HG02973 (cell line): ENCODE measurements around the gene SLC35F1.
"Not testable (repeated sequence)": the region's sequence is repeated elsewhere in the genome, so short reads cannot be mapped to it uniquely, and the experiment has no call there.

Experiments used
- ATAC-seq: cut with Tn5 transposase; IDR thresholded peaks from one replicate; pipeline ENCODE4 v1.9.1; 2021; ENCODE audit warnings: moderate library complexity; ENCODE audit not compliant: unreplicated experiment

The SLC35F1 gene

DNA sequence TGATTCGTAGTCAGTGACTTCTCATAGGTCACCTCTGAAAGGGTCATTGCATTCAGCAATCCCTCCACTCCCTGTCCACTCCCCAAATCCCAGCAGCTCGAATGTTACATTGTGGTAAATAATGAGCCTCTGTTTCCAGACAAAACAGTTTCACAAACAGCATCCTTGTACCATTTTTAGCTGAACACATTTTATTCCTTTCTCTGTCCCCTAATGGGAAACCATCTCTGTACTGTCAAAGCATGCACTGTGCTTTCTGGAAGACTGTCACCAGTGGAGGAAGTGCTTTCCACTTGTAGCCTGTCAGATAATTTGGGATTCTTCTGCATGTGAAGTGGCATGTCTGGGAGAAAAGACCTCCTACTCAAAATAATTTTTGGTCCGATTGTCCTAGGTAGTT, 82.0 kb downstream of the SLC35F1 start:
- no peak for ATAC-seq

DNA sequence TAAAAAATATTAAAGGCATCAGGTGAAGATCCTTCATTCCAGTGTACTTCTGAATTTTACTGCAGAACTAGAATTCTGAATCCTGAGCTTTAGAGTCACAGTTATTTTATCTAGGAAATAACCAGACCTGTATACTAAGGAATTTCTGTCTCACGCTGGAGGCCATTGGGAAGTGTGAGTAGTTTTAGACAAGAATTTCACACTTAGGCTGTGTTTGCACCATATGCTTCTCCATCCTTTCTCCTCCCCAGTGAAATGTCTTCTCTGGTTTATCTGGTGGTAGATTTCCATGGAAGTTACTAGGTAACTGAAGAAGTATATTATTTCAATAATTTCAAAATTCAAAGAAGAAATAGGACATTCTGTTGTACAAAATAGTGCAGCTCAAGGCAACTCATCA, 83.1 kb downstream of the SLC35F1 start:
- ATAC-seq = no peak

DNA sequence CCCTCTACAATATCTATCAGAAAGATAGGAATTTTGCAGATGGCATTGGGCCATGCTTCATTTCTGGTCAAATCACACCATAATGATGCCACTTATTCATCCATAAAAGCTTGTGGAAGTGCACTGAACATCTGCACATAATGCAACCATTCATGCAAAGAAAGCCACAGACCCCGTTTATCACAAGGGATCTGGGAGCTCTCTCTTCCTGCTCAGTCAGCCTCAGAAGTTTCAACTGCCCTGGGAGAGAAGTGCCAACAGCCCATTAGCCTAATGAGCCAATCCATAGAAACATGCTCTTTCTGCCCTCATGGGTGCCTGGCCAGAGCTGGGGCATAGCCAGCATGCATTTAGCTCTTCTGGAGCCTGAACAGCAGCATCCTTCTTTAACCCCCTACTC, 85.8 kb downstream of the SLC35F1 start:
- no peak for ATAC-seq

DNA sequence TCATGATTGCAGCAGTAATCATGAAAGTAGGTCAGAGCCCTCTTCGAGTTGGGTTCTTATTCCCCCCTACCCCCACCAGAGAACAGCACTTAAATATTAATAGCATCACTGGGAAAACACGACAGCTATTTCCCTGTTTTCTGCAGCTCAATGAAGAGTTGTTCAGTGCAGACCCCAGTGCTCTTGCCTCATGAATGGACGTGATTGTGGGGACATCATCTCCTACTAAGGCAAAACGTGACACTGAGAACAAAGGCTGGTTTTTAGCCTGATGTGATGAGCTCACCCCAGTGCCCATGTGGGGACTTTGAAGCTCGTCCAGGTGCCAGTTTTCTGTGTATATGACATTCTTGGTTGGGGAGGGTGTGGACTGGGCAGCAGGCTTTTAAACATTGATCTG, 105.9 kb downstream of the SLC35F1 start:
- no peak for ATAC-seq

DNA sequence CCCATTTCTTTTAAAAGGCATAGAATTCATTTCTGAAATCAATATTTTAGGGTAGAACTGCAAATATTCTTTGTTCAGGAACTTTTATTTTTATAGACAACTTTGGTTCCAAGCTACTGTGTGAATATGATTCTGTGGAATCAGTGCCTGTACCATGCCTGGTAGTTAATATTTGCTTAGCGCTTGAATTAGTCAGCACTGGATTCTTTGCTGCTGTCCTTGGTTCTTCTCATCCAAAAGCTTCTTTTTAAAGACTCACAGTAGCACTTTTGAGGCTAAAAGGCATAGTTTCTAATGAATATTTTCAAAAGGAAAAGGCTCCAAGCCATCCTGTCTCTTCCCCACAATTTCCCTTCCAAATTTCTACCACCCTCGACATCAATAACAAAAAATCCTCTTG, 109.5 kb downstream of the SLC35F1 start:
- no peak for ATAC-seq

DNA sequence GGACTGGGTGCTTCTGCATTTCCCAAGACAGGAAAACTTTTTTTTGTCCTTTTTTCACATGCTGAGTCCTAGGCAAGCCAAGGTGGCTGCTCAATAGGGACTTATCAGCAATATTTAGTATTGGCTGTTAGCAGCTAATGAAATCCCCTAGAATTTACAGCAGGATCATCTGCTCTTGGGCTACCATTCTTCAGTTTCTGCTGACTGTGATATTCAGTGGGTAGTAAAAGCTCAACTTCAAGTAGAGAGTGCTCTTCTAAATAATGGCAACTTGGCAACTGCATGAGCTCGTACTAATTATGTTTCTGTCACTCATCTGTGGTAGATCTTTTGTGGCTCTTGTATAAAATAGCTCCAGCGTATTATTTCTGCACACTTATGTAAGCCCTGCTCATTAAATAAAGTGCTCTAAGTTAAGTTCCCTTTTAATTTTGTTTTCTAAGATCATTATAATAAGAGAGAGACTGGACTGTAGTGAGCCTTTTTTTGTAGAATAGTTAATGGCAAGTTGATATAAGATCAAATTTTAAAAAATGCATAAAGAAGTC, 110.3 kb downstream of the SLC35F1 start:
- ATAC-seq = no peak

DNA sequence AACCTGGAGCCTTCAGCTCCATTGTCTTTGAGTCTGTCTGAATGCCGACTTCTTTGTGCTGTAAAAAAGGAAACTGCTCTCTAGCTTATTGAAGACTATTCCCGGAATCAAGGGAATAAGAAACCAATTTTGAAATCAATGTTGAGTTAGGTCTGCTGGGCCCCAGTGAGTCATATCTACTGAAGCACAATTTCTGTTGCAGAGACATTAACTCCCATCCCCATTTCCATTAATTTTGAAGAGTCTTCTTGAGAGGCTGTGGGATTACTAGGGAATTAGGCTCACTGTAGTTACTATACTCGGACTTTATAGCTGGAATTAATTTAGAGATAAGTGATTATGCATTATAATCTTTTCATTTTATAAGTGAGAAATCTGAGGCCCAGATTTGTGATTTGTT, 116.7 kb downstream of the SLC35F1 start:
- ATAC-seq = no peak

DNA sequence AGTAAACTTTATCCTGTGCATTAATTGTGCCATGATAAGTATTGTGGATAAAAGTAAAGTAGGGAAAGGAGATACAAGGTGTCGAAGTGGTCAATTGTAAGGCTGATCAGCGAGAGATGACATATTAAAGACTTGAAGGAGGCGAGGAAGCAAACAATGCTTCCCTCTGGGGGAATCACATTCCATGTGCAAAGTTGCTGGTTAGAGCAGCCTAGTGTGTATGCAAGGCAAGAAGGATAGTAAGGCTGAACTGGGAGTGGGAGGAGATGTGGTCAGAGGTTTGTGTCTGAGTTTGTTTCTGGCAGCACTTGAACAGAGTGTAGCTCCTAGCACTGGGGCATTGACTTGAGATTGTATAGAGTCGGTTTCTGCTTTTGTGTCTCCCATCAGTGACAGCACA, 122.9 kb downstream of the SLC35F1 start:
- ATAC-seq = no peak

DNA sequence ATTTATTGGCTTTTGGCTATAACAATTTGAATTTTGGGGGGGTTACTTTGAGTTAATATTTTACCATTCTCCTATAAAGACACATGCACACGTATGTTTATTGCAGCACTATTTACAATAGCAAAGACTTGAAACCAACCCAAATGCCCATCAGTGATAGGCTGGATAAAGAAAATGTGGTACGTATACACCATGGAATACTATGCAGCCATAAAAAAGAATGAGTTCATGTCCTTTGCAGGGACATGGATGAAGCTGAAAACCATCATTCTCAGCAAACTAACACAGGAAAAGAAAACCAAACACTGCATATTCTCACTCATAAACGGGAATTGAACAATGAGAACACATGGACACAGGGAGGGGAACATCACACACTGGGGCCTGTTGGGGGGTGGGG, 130.4 kb downstream of the SLC35F1 start:
- not testable (repeated sequence) for ATAC-seq

DNA sequence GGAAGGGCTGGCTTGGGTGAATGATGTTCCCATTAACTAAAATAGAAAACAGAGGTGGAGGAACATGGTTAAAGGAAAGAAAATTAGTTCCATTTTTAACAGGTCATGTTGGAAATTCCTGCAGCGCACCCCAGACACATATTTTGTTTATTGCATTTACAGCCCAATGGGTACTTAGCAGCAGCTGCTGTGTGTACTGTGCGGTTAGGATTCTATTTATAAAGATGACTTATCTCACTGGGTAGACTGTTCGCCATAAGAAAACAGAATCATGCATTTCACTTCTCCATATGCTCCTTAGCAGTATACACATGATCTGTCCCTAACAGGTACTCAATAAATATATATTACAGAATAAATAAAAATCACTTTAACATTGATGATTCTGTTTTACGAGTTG, 135.8 kb downstream of the SLC35F1 start:
- no peak for ATAC-seq

DNA sequence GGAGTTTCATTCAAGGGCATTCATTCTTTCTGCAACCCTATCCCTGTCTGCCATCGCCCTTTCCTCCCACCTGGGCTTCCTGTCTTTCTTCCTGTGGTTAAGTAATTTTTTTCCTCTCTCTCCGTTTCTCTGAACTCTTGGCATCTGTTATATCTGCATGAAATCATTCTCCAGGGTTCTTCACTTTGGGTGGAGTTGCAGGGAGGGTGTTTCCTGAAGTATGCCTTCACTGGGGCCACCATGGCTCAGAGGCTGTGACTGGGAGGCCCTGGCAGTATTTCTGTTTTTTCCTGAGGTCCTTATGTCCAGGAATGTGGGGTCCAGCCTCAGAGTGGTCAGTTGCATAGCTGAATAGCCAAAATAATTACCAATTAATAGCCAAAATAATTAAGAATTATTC, 137.2 kb downstream of the SLC35F1 start:
- ATAC-seq = no peak

DNA sequence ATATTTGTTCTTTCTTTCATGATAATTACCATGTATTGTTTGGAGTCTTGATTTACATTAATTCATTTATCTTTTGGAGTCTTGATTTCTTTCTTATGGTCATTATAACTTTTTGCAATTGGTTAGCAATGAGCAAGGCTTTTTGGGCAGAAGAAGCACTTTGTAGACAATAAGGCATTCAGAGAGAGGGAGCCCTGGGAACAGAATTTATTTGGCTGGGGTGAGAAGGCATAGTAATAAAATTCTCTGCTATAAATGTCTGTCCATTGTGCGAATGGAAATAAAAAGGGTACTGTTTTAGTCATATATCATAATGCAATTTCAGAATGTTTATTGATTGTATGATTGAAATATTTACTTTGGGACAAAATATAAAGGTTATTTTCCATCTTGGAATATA, 147.0 kb downstream of the SLC35F1 start:
- no peak for ATAC-seq

DNA sequence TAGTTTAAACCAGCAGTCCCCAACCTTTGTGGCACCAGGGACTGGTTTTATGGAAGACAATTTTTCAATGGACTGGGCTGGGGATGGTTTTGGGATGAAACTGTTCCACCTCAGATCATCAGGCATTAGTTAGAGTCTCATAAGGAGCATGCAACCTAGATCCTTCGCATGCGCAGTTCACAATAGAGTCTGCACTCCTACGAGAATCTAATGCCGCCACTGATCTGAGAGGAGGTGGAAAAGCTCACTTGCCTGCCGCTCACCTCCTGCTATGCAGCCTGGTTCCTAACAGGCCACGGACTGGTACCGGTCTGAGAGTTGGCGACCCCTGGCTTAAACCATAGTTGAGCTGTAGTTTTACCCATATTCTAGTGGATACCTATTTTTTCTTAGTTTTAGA, 154.6 kb downstream of the SLC35F1 start:
- no peak for ATAC-seq

DNA sequence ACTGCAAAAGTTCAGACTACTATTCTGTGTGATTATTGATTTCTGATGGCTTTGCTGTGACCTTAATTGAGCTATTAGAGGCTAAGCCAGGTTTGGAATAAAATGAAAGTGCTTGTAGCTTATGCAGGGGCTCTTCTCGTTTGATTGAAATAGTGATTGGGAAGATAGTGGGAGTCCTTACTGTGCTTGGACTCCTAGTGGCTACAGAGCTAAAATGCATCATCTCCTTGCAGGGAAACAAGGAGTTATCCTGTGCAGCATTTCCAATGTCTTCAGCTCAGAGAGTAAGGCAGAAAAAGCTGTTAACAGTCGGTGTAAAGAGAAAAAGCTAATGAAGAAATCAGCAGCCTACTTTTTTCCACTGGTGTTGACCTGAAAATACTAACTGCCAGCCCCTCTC, 173.5 kb downstream of the SLC35F1 start:
- no peak for ATAC-seq

DNA sequence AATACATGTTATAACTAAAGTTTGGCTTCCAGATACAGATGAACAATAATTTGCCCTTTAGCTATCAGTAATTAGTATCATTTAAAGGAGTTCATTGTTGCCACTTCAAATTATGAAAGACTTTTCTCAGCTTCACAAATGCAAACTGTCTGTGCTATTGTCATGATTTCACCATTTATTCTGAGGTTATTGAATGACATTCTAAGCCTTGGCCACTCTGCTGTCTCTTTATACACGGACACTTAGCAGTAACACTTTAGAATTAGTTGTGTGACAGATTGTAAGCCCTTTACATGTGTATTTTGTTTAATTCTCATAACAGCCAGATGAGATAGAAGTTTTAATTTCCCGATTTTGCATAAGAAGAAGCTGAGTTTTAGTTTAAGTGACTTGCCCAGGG, 176.6 kb downstream of the SLC35F1 start:
- no peak for ATAC-seq

DNA sequence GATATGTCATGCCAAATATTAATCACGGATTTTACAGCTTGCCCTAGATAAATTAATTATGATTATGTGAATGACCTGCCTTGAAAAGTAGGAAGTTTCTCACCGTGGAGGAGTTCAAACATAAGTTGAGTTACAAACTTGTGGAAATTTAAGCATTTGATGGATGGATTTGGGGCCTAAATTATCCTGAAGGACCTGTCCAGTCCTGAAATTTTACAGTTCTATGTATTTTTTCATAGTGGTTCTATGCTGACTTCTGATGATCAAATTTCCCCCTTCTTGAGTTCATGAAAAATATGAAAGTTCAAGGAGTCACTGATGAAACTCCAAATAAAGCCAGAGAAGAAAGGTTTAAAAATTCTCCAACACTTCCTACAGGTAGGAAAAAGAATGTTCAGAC, 178.6 kb downstream of the SLC35F1 start:
- no peak for ATAC-seq

DNA sequence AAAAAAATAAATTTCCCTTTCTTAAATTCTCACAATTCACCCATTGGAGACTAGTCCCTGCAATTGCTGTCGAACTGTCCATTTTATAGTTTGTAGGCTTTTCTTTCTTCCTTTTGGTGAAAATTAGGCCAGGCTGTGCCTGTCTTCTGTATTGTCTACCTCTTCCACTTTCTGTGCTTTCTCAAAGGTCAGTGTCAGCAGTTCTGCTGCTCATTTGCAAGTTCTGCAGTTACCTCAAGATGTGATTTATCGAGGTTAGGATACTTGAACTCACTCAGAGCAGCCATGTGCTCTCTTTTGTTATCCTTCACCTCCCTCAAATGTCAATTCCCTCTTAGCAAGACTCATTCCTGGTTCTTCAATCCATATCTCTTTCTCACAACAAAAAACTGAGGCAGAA, 179.1 kb downstream of the SLC35F1 start:
- no peak for ATAC-seq

DNA sequence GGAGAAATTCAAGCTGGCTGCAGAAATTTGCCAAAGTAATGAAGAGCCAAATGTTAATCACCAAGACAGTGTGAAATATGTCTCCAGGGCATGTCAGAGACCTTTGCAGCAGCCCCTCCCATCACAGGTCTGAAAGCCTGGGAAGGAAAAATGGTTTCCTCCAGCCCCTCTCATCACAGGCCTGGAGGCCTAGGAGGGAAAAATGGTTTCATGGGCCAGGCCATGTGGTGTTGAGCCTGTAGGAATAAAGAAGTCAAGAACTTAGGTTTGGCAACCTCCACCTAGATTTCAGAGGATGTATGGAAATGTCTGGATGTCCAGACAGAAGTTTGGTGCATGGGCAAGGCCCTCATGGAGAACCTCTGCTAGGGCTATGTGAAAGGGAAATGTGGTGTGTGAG, 185.0 kb downstream of the SLC35F1 start:
- ATAC-seq = no peak

DNA sequence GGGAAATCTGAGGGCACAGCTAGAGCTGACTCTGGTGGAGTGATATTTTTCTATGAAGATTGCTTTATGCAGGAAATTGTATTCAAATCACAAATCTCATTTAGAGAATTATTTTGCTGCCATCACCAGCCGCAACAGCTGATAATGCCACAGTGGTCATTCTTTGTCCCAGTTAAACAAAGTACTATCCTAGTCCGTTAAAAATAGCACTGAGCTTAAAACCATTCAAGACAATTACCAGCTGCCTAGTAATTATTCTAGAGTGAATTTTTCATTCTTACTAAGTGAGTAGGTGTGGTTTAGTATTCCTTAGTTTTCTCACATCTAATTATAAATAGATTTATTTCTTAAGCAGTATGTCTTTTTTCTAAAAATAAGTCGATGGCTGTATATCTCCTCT, 190.5 kb downstream of the SLC35F1 start:
- ATAC-seq = no peak

DNA sequence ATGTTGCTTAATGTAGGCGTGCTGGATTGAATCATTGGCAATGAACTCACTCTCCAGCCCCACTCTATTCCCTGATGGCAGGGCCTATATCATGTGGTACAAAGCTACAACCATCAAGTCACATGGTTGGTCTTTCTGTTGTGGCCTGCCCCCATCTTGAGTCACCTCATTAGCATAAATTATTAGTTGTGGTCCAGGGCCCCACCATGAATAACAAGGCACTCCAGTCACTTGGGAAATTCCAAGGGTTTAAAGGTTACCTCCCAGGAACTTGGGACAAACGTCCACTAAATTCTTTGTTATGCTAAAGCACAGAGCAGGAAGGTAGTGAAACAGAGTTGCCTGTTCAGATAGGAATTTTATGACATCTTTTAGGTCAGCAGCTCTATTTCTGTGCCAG, 193.7 kb downstream of the SLC35F1 start:
- ATAC-seq = no peak

DNA sequence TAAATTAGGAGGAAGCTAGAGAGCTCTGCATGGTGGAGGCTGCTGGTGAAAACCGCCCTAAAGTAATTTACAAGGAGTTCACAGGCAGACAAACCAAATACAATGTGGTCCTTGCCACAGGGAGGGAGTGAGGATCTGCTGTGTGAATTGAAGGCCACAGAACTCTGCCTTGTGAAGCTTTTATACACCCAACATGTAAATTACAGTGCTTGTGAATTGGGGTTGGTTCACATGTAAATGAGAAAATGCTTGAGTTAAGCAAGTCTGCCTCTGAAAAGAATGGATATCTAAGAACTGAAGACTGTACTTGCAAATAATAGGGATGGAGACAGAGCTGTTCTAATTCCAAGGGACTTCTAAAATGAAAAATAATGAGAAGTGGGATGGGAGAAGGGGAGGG, 194.2 kb downstream of the SLC35F1 start:
- ATAC-seq = no peak

DNA sequence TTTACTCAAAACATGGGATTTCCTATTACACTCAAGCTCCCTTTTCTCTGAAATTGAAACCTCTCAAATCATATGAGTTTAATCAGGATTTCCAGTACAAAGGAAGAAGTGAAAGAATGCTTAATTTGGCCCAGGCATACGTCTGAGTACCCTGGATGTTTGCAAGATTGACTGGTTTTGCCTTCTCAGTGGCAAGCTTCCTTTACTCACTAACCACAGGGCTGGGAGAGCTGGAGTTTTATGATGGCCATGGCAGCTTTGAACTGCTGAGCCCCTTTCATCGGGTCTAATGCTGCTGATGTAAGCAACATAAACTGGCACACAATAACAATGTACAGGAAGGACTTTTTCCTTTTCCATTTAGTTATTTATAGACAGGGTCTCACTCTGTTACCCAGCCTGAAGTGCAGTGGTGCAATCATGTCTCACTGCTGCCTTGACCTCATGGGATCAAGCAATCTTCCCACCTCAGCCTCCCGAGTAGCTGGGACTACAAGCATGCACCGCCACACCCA, 194.8 kb downstream of the SLC35F1 start:
- no peak for ATAC-seq

DNA sequence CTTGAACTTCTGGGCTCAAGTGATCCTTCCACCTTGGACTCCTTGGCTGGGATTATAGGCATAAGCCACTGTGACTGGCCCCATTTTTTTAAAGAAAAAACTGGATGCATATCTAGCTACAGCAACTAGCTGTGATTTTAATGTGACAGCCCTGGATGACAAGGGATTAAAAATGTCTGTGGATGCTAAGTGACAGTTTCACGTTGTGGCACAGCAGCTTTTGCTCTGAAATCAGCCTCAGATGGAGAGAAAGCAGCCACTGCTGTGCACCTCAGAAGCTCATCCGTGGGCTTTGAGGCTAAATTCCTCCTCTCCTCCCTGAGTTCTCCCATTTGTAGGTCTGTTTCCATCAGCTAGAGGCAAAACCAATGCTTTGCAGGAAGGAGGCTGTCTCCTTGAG, 195.3 kb downstream of the SLC35F1 start:
- no peak for ATAC-seq
